Erythroblast (primary cell): ENCODE results near the gene NOX4.

Source experiments
- GATA1 ChIP-seq: IDR thresholded peaks from 2 replicates; pipeline ENCODE4 v1.6.1; 2011; ENCODE audit warnings: low read depth, mild to moderate bottlenecking, control low read depth, low read length, moderate library complexity
- POLR2A ChIP-seq: IDR thresholded peaks from 2 replicates; pipeline ENCODE4 v1.6.1; 2011; ENCODE audit warnings: mild to moderate bottlenecking, low read length

GRCh38 chr11:89487016-89487415 is 4.2 kb downstream of the NOX4 start:
- TF ChIP-seq POLR2A (no peak), GATA1 (no peak)
